Measurements from ENCODE around the gene SLX4.

Gene SLX4

GRCh38 chr16:3599121-3599520, 12.3 kb downstream of the SLX4 start:
- no peak for DNase-seq

- DNase-seq: no peak
Observed at GRCh38 chr16:3598236-3598635, 13.2 kb downstream of the SLX4 start.

- DNase-seq: no peak
Observed at GRCh38 chr16:3597676-3598075, 13.7 kb downstream of the SLX4 start.

- no peak for DNase-seq
Observed at GRCh38 chr16:3597226-3597625, 14.2 kb downstream of the SLX4 start.

GRCh38 chr16:3596101-3596861, 15.1 kb downstream of the SLX4 start:
- DNase-seq: no peak

- DNase-seq: no peak
Observed at GRCh38 chr16:3595521-3596021, 15.8 kb downstream of the SLX4 start.

- no peak for DNase-seq
Observed at GRCh38 chr16:3595110-3595486, 16.3 kb downstream of the SLX4 start.

GRCh38 chr16:3594316-3595109, 16.9 kb downstream of the SLX4 start:
- no peak for DNase-seq

- DNase-seq: no peak
Observed at GRCh38 chr16:3592559-3592958, 18.8 kb downstream of the SLX4 start.

GRCh38 chr16:3591991-3592390, 19.4 kb downstream of the SLX4 start:
- DNase-seq: no peak

- DNase-seq: no peak
Observed at GRCh38 chr16:3591436-3591803, 20.0 kb downstream of the SLX4 start.

- DNase-seq: no peak
Observed at GRCh38 chr16:3590736-3591435, 20.5 kb downstream of the SLX4 start.

- DNase-seq: no peak
Observed at GRCh38 chr16:3589991-3590701, 21.3 kb downstream of the SLX4 start.

GRCh38 chr16:3589441-3589921, 21.9 kb downstream of the SLX4 start:
- peak; percentile 74 for DNase-seq

GRCh38 chr16:3589001-3589400, 22.4 kb downstream of the SLX4 start:
- no peak for DNase-seq

- DNase-seq: peak; percentile 67
Observed at GRCh38 chr16:3587547-3588110, 23.8 kb downstream of the SLX4 start.

- no peak for DNase-seq
Observed at GRCh38 chr16:3584412-3584811, 27.0 kb downstream of the SLX4 start.

- no peak for DNase-seq
Observed at GRCh38 chr16:3583303-3584038, 27.9 kb downstream of the SLX4 start.

GRCh38 chr16:3582276-3583165, 28.9 kb downstream of the SLX4 start:
- no peak for DNase-seq

GRCh38 chr16:3581392-3581791, 30.0 kb downstream of the SLX4 start:
- DNase-seq: no peak

- no peak for DNase-seq
Observed at GRCh38 chr16:3580686-3581085, 30.7 kb downstream of the SLX4 start.

Data from islet precursor cell (in vitro differentiated cells).